Stimulated activated CD8-positive, alpha-beta memory T cell treated with anti-CD3 and anti-CD28 coated beads, Interleukin-7, amount 100 ng/mL, for 4 hours (primary cell): Measurements from ENCODE around the gene BBX.

Experiments
- DNase-seq, 2 donors: peaks; one replicate each; pipeline ENCODE4 v3.0.0-alpha.2; 2020; ENCODE audit warnings: low read depth in 2 of 2

Gene BBX

GRCh38 chr3:107598926-107599771 is 76.4 kb downstream of the BBX start:
- peak; percentile 14 to 16 for DNase-seq

GRCh38 chr3:107599772-107600145 is 77.0 kb downstream of the BBX start:
- DNase-seq: no peak

GRCh38 chr3:107600780-107601179 is 78.0 kb downstream of the BBX start:
- DNase-seq: no peak

GRCh38 chr3:107604057-107604822 is 81.5 kb downstream of the BBX start:
- no peak for DNase-seq

GRCh38 chr3:107611775-107612469 is 89.2 kb downstream of the BBX start:
- no peak for DNase-seq

- no peak for DNase-seq
These were observed 89.9 kb downstream of the BBX start for GRCh38 chr3:107612664-107613084.

GRCh38 chr3:107619549-107619948 is 96.8 kb downstream of the BBX start:
- DNase-seq: no peak

GRCh38 chr3:107620534-107620933 is 97.8 kb downstream of the BBX start:
- DNase-seq: no peak

GRCh38 chr3:107621465-107621864 is 98.7 kb downstream of the BBX start:
- DNase-seq: no peak

GRCh38 chr3:107627962-107628542 is 105.3 kb downstream of the BBX start:
- no peak for DNase-seq

- no peak for DNase-seq
These were observed 106.8 kb downstream of the BBX start for GRCh38 chr3:107629566-107629965.

- DNase-seq: no peak
These were observed 108.0 kb downstream of the BBX start for GRCh38 chr3:107630779-107631178.

- no peak for DNase-seq
These were observed 109.8 kb downstream of the BBX start for GRCh38 chr3:107632576-107632975.

GRCh38 chr3:107633327-107634098 is 110.8 kb downstream of the BBX start:
- no peak for DNase-seq

GRCh38 chr3:107634099-107634489 is 111.3 kb downstream of the BBX start:
- DNase-seq: no peak

GRCh38 chr3:107637416-107638183 is 114.8 kb downstream of the BBX start:
- DNase-seq: no peak

GRCh38 chr3:107641572-107642307 is 119.0 kb downstream of the BBX start:
- no peak for DNase-seq

GRCh38 chr3:107643038-107643883 is 120.5 kb downstream of the BBX start:
- DNase-seq: no peak

- no peak for DNase-seq
These were observed 121.9 kb downstream of the BBX start for GRCh38 chr3:107644631-107645030.
